ENCODE results near the gene ESD. TPM values are rescaled to one million over a fixed set of nuclear protein-coding genes. Genes with fewer than 3 reads are reported as not detected.
A peak's percentile ranks its signal among the peaks of the same experiment; 100 is the strongest.

The ESD gene
- total RNA-seq, 1 donor from 2014 or later: 73.5 TPM

DNA sequence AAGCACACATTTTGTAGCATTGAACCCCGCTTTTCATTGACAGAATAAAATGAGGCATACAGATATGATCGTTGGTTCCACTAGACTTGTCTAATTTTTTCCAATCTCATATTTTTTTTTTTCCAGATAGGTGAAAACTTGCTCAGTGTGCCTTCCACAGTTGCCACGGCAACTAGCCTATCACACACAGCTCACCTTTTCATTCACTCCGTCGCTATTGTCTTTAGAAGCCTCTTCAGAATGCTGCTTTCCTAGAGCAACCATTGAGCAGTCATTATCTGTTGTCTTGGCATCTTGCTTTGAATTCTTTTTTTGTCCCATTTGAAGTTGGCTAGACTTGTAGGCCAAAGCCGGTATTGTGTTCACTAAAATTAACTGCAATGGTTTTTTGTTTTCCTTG lies 37.7 kb upstream of the ESD start:
- intact Hi-C loops (cut with micrococcal nuclease): no loop called here
- POLR2A ChIA-PET: no interaction called here
- H3K27me3 Mint-ChIP-seq: peaks cover 12% of the 10 kb centered on the region

GRCh38 chr13:46831588-46832194 lies 34.7 kb upstream of the ESD start:
- no peaks in the 10 kb centered on the region for H3K4me1 Mint-ChIP-seq
- intact Hi-C loops (cut with micrococcal nuclease): loop anchor here (1.0 kb wide), 1 partner anchor 943 kb away; no protein-coding TSS in a partner anchor
- DNase-seq: no peak
- peaks cover 1% of the 10 kb centered on the region for H3K27me3 Mint-ChIP-seq
- ChIA-PET CTCF (interaction anchor here (0.6 to 1.9 kb wide), 10 partner anchors 29 to 1938 kb away, joined by 3 to 6 read pairs (median 3); no protein-coding TSS in a partner anchor), POLR2A (no interaction called here)
- no peaks in the 10 kb centered on the region for H3K9me3 Mint-ChIP-seq
- TF ChIP-seq, protein P1, sequence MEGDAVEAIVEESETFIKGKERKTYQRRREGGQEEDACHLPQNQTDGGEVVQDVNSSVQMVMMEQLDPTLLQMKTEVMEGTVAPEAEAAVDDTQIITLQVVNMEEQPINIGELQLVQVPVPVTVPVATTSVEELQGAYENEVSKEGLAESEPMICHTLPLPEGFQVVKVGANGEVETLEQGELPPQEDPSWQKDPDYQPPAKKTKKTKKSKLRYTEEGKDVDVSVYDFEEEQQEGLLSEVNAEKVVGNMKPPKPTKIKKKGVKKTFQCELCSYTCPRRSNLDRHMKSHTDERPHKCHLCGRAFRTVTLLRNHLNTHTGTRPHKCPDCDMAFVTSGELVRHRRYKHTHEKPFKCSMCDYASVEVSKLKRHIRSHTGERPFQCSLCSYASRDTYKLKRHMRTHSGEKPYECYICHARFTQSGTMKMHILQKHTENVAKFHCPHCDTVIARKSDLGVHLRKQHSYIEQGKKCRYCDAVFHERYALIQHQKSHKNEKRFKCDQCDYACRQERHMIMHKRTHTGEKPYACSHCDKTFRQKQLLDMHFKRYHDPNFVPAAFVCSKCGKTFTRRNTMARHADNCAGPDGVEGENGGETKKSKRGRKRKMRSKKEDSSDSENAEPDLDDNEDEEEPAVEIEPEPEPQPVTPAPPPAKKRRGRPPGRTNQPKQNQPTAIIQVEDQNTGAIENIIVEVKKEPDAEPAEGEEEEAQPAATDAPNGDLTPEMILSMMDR (IDR thresholded peaks at IDR 0.05): peak; percentile 87
- no peak overlapping the region for H3K4me3 Mint-ChIP-seq
- no peak overlapping the region for H3K27ac Mint-ChIP-seq
- ATAC-seq (ENCODE audit: low read depth): no peak
- no peaks in the 10 kb centered on the region for H3K36me3 Mint-ChIP-seq (ENCODE audit: low read depth)

More for the DNA sequence above, 37.7 kb upstream of the ESD start:
- DNase-seq: no peak
- H3K4me1 Mint-ChIP-seq: no peaks in the 10 kb centered on the region
- CTCF ChIA-PET: no interaction called here
- H3K27ac Mint-ChIP-seq: no peak overlapping the region
- H3K9me3 Mint-ChIP-seq: no peaks in the 10 kb centered on the region
- no peaks in the 10 kb centered on the region for H3K36me3 Mint-ChIP-seq (ENCODE audit: low read depth)
- no peak overlapping the region for H3K4me3 Mint-ChIP-seq
- TF ChIP-seq, protein P1 (IDR thresholded peaks at IDR 0.05): no peak
- no peak for ATAC-seq (ENCODE audit: low read depth)

DNA sequence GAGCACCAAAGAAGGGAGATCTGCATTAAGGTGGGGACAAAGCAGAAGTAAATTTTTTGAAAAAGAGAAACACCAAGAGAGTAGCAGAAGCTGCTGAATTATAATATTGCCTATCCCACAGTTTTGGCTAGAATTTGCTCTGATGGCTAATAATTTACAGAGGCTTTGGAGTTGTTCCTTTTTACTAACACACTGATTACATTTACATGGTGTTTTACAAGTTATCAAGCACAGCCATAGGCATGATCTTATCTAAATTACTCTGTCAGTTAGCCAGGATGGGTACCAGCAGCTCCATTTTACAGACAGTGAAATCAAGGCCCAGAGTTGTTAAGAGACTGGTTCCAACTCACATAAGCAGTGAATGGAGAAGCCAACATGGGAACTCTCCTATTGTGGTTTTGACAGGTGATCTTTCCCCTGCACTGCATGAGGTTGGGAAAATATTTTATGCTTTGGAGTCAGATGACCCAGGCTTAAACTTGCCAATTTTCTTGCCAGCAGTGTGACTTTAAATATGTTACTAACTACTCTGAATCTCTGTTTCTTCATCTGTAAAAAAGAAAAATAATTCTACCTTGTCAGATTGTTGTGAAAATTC lies 33.5 kb upstream of the ESD start:
- CTCF ChIA-PET: interaction anchor here (0.9 to 1.4 kb wide), 3 partner anchors 940 to 946 kb away, joined by 3 to 5 read pairs (median 4); no protein-coding TSS in a partner anchor
- H3K36me3 Mint-ChIP-seq (ENCODE audit: low read depth): no peaks in the 10 kb centered on the region
- no peaks in the 10 kb centered on the region for H3K9me3 Mint-ChIP-seq
- POLR2A ChIA-PET: no interaction called here
- H3K27ac Mint-ChIP-seq: no peak overlapping the region
- intact Hi-C loops (cut with micrococcal nuclease): loop anchor here (1.0 kb wide), 1 partner anchor 944 kb away; no protein-coding TSS in a partner anchor
- no peak overlapping the region for H3K4me3 Mint-ChIP-seq
- peaks cover 3% of the 10 kb centered on the region for H3K27me3 Mint-ChIP-seq
- no peak for DNase-seq
- ATAC-seq (ENCODE audit: low read depth): no peak
- no peaks in the 10 kb centered on the region for H3K4me1 Mint-ChIP-seq
- TF ChIP-seq, protein P1 (IDR thresholded peaks at IDR 0.05): no peak

DNA sequence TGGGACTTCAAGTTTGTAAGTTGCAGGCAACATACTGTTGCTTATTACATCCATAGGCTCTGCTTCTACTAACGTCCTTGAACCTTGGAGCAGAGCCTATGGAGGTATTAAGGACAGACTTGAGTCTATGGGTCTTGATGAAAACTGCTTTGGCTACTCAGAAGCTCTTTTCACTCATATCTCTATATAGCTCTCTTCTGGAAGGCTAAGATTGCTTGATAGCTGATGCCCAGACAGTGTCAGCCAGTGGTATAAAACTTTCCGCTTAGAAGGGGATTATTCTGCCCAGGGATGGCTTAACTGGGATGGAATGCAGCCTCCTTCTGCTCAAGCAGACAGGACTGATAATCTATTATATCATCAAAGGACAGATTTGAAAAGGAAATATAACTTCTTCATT lies 25.6 kb upstream of the ESD start:
- intact Hi-C loops (cut with micrococcal nuclease): no loop called here
- Mint-ChIP-seq H3K27me3 (peaks cover 9% of the 10 kb centered on the region), H3K9me3 (no peaks in the 10 kb centered on the region), H3K27ac (no peak overlapping the region), H3K4me1 (no peaks in the 10 kb centered on the region), H3K36me3 (ENCODE audit: low read depth) (no peaks in the 10 kb centered on the region), H3K4me3 (no peak overlapping the region)
- ChIA-PET POLR2A (no interaction called here), CTCF (no interaction called here)
- DNase-seq (no peak), ATAC-seq (ENCODE audit: low read depth) (no peak)
- TF ChIP-seq, protein P1 (IDR thresholded peaks at IDR 0.05): no peak

GRCh38 chr13:46817838-46818476 lies 21.0 kb upstream of the ESD start:
- no peaks in the 10 kb centered on the region for H3K36me3 Mint-ChIP-seq (ENCODE audit: low read depth)
- TF ChIP-seq, protein P1 (IDR thresholded peaks at IDR 0.05): no peak
- no peak overlapping the region for H3K4me3 Mint-ChIP-seq
- H3K27me3 Mint-ChIP-seq: peaks cover 15% of the 10 kb centered on the region
- no peak overlapping the region for H3K27ac Mint-ChIP-seq
- POLR2A ChIA-PET: no interaction called here
- no peaks in the 10 kb centered on the region for H3K4me1 Mint-ChIP-seq
- CTCF ChIA-PET: no interaction called here
- ATAC-seq (ENCODE audit: low read depth) (no peak), DNase-seq (no peak)
- peaks cover 1% of the 10 kb centered on the region for H3K9me3 Mint-ChIP-seq
- intact Hi-C loops (cut with micrococcal nuclease): no loop called here

All from activated B cell treated with CpG ODN at 0.5 μM for 24 hours (primary cell).